NCI-H187 (cell line): ENCODE results near the gene FAF2.

Source experiments
- DNase-seq, 2 experiments: peaks; one replicate each; lab custom pipeline; 2025; lab: John Stamatoyannopoulos, UW

The FAF2 gene

DNA sequence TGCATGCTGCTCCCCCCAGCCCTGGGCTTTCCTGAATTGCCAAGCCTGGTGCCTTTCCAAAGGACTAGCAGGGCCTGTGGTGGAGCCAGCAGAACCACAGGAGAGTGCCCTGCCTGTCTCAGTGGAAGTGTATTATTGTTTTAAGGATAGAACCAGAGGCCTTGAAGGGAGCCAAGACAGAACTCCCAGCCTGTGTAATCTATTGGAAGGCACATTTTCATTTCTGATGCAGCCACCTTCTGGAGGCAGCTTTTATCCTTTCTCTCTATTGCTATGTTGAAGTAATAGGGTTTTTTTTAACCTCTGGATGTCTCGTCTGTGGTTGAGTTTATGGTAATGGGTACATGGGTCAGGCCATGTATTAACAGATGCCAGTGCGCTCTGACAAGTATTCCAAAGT, 59.7 kb downstream of the FAF2 start:
- DNase-seq, result no peak

- DNase-seq, result no peak
Measured at GRCh38 chr5:176508603-176509002, 60.4 kb downstream of the FAF2 start.

GRCh38 chr5:176513788-176514187, 65.6 kb downstream of the FAF2 start:
- DNase-seq, result no peak

DNA sequence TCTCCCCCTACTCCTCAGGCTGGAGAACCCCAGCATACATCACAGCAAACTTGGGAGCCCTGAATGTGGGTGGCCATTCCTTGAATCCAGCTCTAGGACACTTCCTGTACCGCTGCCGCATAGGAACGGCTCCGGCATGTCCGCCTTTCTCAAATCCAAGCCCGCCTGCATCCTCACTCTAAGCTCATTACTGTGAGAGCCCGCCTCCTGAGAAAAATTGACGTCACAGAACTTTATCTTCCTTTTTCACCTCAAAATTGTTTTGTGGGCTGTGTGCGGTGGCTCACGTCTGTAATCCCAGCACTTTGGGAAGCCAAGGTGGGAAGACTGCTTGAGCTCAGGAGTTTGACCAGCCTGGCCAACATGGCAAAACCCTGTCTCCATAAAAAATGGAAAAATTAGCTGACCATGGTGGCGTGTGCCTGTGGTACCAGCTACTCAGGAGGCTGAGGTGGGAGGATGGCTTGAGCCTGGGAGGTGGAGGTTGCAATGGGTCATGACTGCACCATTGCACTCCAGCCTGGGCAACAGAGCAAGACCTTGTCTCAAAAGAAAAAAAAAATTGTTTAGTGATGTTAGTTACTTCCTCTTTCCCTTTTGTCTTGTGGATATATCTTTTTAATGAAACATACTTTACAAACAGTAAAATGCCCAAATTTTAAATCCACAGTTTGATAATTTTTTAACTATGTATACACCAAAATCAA, 66.2 kb downstream of the FAF2 start:
- no peak for DNase-seq

- no peak for DNase-seq
Measured at GRCh38 chr5:176515396-176515795, 67.2 kb downstream of the FAF2 start.

GRCh38 chr5:176517053-176517661, 69.0 kb downstream of the FAF2 start:
- DNase-seq, result no peak

GRCh38 chr5:176519810-176520720, 71.9 kb downstream of the FAF2 start:
- DNase-seq, result no peak

DNA sequence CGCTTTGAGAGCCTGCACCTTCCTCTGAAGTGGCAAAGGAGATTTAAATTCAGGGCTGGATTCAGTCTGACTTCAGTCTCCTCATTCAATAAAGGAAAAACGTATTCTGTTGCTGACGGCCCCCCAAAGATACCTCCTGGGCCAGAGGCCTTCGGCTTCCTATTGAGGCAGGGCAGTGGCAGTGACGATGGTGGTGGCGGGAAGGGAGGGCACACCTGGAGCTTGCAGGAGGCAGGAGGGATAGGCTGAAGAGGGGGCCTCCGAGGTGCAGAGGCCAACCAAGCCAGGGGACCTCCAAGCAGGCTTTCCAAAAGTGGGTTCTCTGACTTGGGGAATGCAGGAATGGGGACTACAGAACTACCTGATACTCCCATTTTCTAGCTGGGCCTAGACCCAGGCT, 73.1 kb downstream of the FAF2 start:
- DNase-seq, result no peak

DNA sequence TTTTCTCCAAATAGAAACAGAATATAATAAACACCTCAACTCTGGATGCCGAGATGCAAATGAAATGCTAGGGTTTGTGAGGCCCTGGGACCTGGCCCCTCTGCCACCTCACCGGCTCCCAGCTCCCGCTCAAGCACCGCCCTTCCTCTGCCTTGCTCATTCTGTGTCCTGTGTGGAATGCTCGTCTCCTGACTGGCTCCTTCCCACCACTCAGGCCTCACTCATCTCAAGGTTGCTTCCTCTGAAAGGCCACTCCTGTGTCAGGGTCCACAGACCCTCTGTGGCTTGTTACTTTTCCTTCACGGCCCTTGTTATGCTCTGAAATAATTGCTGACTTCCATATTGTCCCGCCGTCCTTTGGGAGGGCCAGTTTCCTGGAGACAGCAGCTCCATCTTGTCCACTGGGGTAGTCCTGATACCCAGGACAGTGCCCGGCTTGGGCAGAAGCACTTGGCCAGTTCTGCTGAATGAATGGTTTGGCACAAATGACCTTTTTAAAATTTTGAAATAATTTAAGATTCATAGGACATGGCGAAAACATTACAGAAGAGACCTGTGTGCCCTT, 73.6 kb downstream of the FAF2 start:
- no peak for DNase-seq

GRCh38 chr5:176524138-176524537, 76.0 kb downstream of the FAF2 start:
- no peak for DNase-seq

DNA sequence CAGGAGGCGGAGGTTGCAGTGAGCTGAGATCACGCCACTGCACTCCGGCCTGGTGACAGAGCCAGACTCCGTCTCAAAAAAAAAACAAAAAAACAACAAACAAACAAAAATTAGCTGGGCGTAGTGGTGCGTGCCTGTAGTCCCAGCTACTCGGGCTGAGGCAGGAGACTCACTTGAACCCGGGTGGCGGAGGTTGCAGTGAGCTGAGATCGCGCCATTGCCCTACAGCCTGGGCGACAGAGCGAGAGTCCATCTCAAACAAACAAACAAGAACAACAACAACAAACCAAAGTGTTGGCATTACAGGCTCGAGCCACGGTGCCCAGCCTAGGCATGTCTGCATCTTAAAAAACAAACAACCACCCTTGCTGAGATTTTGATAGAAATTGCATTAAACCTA, 76.8 kb downstream of the FAF2 start:
- no peak for DNase-seq

- no peak for DNase-seq
Measured at GRCh38 chr5:176525677-176526076, 77.5 kb downstream of the FAF2 start.

DNA sequence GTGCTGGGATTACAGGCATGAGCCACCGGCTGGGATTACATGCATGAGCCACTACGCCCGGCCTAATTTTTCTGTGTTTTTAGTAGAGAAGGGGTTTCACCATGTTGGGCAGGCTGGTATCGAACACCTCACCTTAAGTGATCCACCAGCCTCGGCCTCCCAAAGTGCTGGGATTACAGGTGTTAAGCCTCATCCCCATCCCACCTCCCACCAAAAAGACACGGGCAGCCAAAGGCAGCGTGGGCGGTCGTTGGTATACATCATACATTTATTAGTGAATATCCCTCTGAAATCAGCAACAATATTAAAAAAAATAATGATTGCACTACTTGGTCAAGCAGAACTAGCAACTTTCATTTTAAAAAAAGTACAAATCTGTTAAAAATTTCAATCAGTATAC, 78.3 kb downstream of the FAF2 start:
- no peak for DNase-seq

- no peak for DNase-seq
Measured at GRCh38 chr5:176527246-176528222, 79.3 kb downstream of the FAF2 start.

- no peak for DNase-seq
Measured at GRCh38 chr5:176528301-176528700, 80.1 kb downstream of the FAF2 start.

DNA sequence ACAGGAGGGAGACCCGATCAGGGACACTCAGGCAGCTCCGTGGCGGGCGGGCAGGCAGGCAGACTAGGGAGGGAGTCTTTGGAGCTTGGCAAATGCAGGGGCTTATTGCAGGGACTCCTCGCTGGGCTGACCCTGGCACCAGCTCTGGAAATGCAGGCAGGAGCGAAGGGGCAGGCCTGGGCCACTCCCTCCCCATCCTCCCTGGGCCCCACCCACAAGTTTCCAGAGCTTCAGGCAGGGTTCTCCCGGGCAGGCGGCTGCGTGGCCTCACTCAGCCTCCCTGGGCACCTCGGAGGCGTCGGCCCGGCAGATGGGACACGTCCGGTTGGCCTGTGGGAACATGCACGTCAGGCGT, 80.6 kb downstream of the FAF2 start:
- no peak for DNase-seq

- DNase-seq, result no peak
Measured at GRCh38 chr5:176529116-176529740, 81.0 kb downstream of the FAF2 start.

GRCh38 chr5:176529741-176530141, 81.6 kb downstream of the FAF2 start:
- DNase-seq, result no peak

DNA sequence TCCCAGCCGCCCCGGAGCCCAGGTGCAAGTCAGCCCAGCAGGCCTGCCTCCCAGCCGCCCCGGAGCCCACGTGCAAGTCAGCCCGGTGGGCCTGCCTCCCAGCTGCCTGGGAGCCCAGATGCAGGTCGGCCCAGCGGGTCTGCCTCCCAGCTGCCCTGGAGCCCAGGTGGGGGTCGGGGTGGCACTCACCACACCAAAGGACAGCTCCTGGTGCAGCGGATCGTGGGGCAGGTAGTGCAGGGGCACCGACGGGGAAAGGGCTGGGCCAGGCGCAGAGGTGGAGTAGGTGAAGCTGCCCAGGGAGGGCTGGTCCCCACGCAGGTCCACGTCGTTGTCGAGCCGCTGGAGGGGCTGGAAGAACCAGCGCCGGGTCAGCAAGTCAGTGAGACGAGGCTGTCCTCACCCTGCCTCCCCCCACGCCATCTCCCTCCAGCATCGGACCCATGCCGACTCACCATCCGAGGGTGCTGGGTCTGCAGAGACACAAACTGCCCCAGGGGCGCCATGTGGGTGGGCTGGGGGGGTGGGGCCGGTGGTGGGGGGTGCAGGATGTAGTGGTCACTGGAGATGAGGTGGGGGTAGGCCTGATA, 82.3 kb downstream of the FAF2 start:
- no peak for DNase-seq
